ENCODE data around the gene ITGB3. TPM values are rescaled to one million over a fixed set of nuclear protein-coding genes. Genes with fewer than 3 reads are reported as not detected.

Gene ITGB3
- total and polyA plus RNA-seq, 2 of the 8 experiments (the other 6 are each of a cell fraction or from before 2014, with no cell fraction given) = 0.08 to 0.09 TPM

DNA sequence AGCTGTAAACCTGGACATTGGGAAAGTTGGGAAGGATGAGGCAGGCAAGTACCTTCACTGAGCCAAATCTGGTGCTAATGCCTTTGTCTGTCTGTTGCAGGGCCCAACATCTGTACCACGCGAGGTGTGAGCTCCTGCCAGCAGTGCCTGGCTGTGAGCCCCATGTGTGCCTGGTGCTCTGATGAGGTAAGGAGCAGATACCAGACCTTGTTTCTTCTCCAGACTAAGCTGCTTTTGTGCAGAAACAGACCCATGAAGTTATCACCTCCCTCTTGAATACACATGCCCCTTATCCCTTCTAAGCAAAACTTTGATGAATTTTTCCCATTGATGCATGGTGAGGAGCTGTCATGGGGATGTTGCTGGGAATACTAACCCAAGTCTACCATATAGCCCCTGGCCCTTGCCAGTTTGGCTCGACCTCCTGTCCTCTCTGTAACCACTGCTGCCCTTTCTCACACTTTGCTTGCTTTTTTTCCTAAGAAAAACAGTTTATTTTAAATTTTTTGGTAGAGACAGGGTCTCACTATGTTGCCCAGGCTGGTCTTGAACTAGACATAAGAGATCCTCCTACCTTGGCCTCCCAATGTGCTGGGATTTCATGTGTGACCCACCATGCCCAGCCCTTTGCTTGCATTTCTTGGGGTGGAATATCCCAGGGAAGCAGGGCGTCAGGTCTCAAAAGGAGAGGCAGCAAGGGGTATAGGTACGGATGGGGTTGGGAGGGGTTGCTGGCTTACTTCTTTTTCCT is 20.9 kb downstream of the ITGB3 start:
- Histone ChIP-seq H4K5ac (ENCODE audit: insufficient read length, low read depth, low read length) (no peak overlapping the region), H3K4me1 (replicated peaks in 1 of 4; ENCODE audit: control insufficient read depth in 3 of 4, insufficient read depth in 4 of 4, low read length in 3 of 4) (peaks cover 6 to 18% (median 11%) of the 10 kb centered on the region in 4 experiments), H2BK20ac (ENCODE audit: low read length) (no peak overlapping the region), H2BK12ac (ENCODE audit: low read depth, low read length) (peak overlapping the region; percentile 75), H3K9me3 (ENCODE audit: insufficient read depth in 2 of 2, low read depth in 1 of 2, low read length in 1 of 2) (no peaks in the 10 kb centered on the region), H3K56ac (replicated peaks; ENCODE audit: insufficient read length, low read depth, low read length) (no peak overlapping the region), H4K8ac (ENCODE audit: extremely low read depth, insufficient read depth, low read length) (no peak overlapping the region), H3K4me2 (ENCODE audit: insufficient read depth in 1 of 2, low read depth in 2 of 2, low read length in 2 of 2) (peak overlapping the region in 1 of 2 experiments; percentile 58; a peak in 2 of 4 replicates), H3K14ac (ENCODE audit: insufficient read length) (no peak overlapping the region), H4K91ac (replicated peaks; ENCODE audit: insufficient read length, low read length) (peak overlapping the region; percentile 62), H2AFZ (ENCODE audit: low read length) (no peak overlapping the region), H3K79me2 (ENCODE audit: control insufficient read depth in 1 of 2, insufficient read depth in 2 of 2, low read length in 2 of 2) (no peaks in the 10 kb centered on the region), H3K4ac (replicated peaks; ENCODE audit: insufficient read length, low read depth, low read length) (no peak overlapping the region), H2BK15ac (ENCODE audit: low read length) (no peak overlapping the region; the same call in 1 of the 2 replicates), H3K9ac (replicated peaks in 1 of 4; ENCODE audit: extremely low read depth in 1 of 4, low read depth in 3 of 4, low read length in 3 of 4) (no peak overlapping the region), H3K23me2 (ENCODE audit: low read depth, low read length) (no peaks in the 10 kb centered on the region), H3K36me3 (ENCODE audit: control insufficient read depth in 2 of 4, insufficient read depth in 4 of 4, low read length in 3 of 4) (no peaks in the 10 kb centered on the region), H2AK5ac (ENCODE audit: low read depth, low read length) (no peak overlapping the region; the same call in 1 of the 2 replicates), H2BK120ac (replicated peaks; ENCODE audit: low read depth, low read length) (peak overlapping the region; percentile 16), H2BK5ac (ENCODE audit: low read depth, low read length) (no peak overlapping the region), H3K27me3 (replicated peaks in 1 of 4; ENCODE audit: control insufficient read depth in 3 of 4, extremely low read depth in 1 of 4, insufficient read depth in 3 of 4, low read length in 3 of 4) (no peaks in the 10 kb centered on the region), H3K18ac (ENCODE audit: extremely low read depth, low read length) (peak overlapping the region; percentile 0; the same call in 1 of the 2 replicates), H3K79me1 (ENCODE audit: low read depth, low read length) (no peaks in the 10 kb centered on the region), H3K27ac (ENCODE audit: low read depth, low read length) (no peak overlapping the region), H3K4me3 (ENCODE audit: extremely low read depth in 1 of 4, insufficient read depth in 2 of 4, low read depth in 3 of 4, low read length in 4 of 4) (no peak overlapping the region), H4K20me1 (replicated peaks in 1 of 2; ENCODE audit: control insufficient read depth in 1 of 2, insufficient read depth in 2 of 2, low read length in 2 of 2) (no peaks in the 10 kb centered on the region), H3K23ac (ENCODE audit: insufficient read length) (no peak overlapping the region)
- TF ChIP-seq JUND (IDR thresholded peaks at IDR 0.05; ENCODE audit: low read length) (no peak), SAP30 (IDR thresholded peaks at IDR 0.05; ENCODE audit: insufficient read depth, insufficient replicate concordance, low read length) (no peak), KDM5A (IDR thresholded peaks at IDR 0.05; ENCODE audit: low read length) (no peak), BRCA1 (IDR thresholded peaks at IDR 0.05; ENCODE audit: low read depth, low read length) (no peak)
- POLR2A ChIA-PET (ENCODE audit: partially characterized antibody) = interaction anchor here (0.6 to 2.1 kb wide), 4 partner anchors 10 to 207 kb away, joined by 3 to 5 read pairs (median 4); partner anchors contain the start of gene EFCAB13
- 81% methylated on average over 5 of the region's 5 CpGs; no CpG with 5 or more reads in 1 of the 2 experiments for WGBS, 2 experiments (ENCODE audit: extremely low coverage in 1 of 2, insufficient coverage in 1 of 2, insufficient read length in 1 of 2, insufficient replicate concordance in 2 of 2, low coverage in 1 of 2, low lambda C conversion rate in 2 of 2, missing lambda C conversion rate in 1 of 2)
- FAIRE-seq = no peak
- CTCF ChIA-PET (ENCODE audit: partially characterized antibody) = interaction anchor here (1.0 to 1.5 kb wide), 4 partner anchors 9 to 38 kb away, joined by 3 to 4 read pairs (median 4); no protein-coding TSS in a partner anchor
- no peak for DNase-seq (ENCODE audit: low read depth in 1 of 2, low spot score in 2 of 2)
